ENCODE data around the gene GSTA4. TPM values are rescaled to one million over a fixed set of nuclear protein-coding genes. Genes with fewer than 3 reads are reported as not detected.

GSTA4 gene
- total and polyA plus RNA-seq, 12 donors: 144 to 1,199 (median 353) TPM

GRCh38 chr6:53027131-53027718 is 32.1 kb upstream of the GSTA4 start:
- H3K9me3 ChIP-seq (replicated peaks in 1 of 3): no peaks in the 10 kb centered on the region
- no peak for TF ChIP-seq POLR2A (IDR thresholded peaks at IDR 0.05)
- TF ChIP-seq CTCF (IDR thresholded peaks at IDR 0.05): no peak
- WGBS, 4 donors: 39 to 63% (median 60%) methylated on average over 5 of the region's 5 CpGs
- H3K4me3 ChIP-seq: no peak overlapping the region
- DNase-seq: no peak
- H3K27ac ChIP-seq: no peak overlapping the region
- intact Hi-C loops (cut with DNase I): no loop called here
- peaks cover 0 to 12% of the 10 kb centered on the region in 2 donors for H3K4me1 ChIP-seq (replicated peaks in 1 of 2)
- peaks cover 0 to 59% of the 10 kb centered on the region in 2 donors for H3K36me3 ChIP-seq (replicated peaks in 1 of 2)
- no peaks in the 10 kb centered on the region for H3K27me3 ChIP-seq

GRCh38 chr6:53026526-53026925 is 31.4 kb upstream of the GSTA4 start:
- intact Hi-C loops (cut with DNase I): no loop called here
- H3K36me3 ChIP-seq (replicated peaks in 1 of 2): peaks cover 0 to 53% of the 10 kb centered on the region in 2 donors

GRCh38 chr6:53023323-53023722 is 28.2 kb upstream of the GSTA4 start:
- H3K27ac ChIP-seq: no peak overlapping the region
- no peaks in the 10 kb centered on the region for H3K27me3 ChIP-seq
- WGBS, 4 donors: 81 to 95% (median 92%) methylated on average over 1 of the region's 1 CpG
- H3K4me1 ChIP-seq (replicated peaks in 1 of 2): peaks cover 0 to 8% of the 10 kb centered on the region in 2 donors
- no peaks in the 10 kb centered on the region for H3K9me3 ChIP-seq (replicated peaks in 1 of 3)
- DNase-seq: no peak
- H3K36me3 ChIP-seq (replicated peaks in 1 of 2): peaks cover 0 to 24% of the 10 kb centered on the region in 2 donors
- intact Hi-C loops (cut with DNase I): no loop called here
- no peak overlapping the region for H3K4me3 ChIP-seq
- TF ChIP-seq CTCF (IDR thresholded peaks at IDR 0.05) (no peak), POLR2A (IDR thresholded peaks at IDR 0.05) (no peak)

More at GRCh38 chr6:53026526-53026925, 31.4 kb upstream of the GSTA4 start:
- no peaks in the 10 kb centered on the region for H3K9me3 ChIP-seq (replicated peaks in 1 of 3)
- H3K4me1 ChIP-seq (replicated peaks in 1 of 2): peaks cover 0 to 11% of the 10 kb centered on the region in 2 donors
- TF ChIP-seq POLR2A (IDR thresholded peaks at IDR 0.05): no peak
- no peak for TF ChIP-seq CTCF (IDR thresholded peaks at IDR 0.05)
- WGBS, 4 donors: 78 to 90% (median 85%) methylated on average over 3 of the region's 3 CpGs
- H3K4me3 ChIP-seq: no peak overlapping the region
- DNase-seq: no peak
- no peak overlapping the region for H3K27ac ChIP-seq
- no peaks in the 10 kb centered on the region for H3K27me3 ChIP-seq

- WGBS, 4 donors: 59 to 86% (median 66%) methylated on average over 3 of the region's 3 CpGs
- Histone ChIP-seq H3K36me3 (replicated peaks in 1 of 2) (peaks cover 0 to 25% of the 10 kb centered on the region in 2 donors), H3K27ac (no peak overlapping the region), H3K9me3 (replicated peaks in 1 of 3) (no peaks in the 10 kb centered on the region), H3K27me3 (no peaks in the 10 kb centered on the region), H3K4me3 (no peak overlapping the region), H3K4me1 (replicated peaks in 1 of 2) (no peaks in the 10 kb centered on the region)
- intact Hi-C loops (cut with DNase I): no loop called here
- TF ChIP-seq POLR2A (IDR thresholded peaks at IDR 0.05): no peak
- no peak for TF ChIP-seq CTCF (IDR thresholded peaks at IDR 0.05)
- no peak for DNase-seq
Observed at GRCh38 chr6:53020005-53020744, 25.1 kb upstream of the GSTA4 start.
